HG03196 (cell line): ENCODE measurements around the gene SLC4A4.
"Not testable (repeated sequence)": the region's sequence is repeated elsewhere in the genome, so short reads cannot be mapped to it uniquely, and the experiment has no call there.

Experiments used
- ATAC-seq: cut with Tn5 transposase; IDR thresholded peaks from one replicate; pipeline ENCODE4 v1.9.1; 2021; ENCODE audit not compliant: unreplicated experiment

Gene SLC4A4

GRCh38 chr4:71406459-71406963, 67.7 kb downstream of the SLC4A4 start:
- no peak for ATAC-seq

DNA sequence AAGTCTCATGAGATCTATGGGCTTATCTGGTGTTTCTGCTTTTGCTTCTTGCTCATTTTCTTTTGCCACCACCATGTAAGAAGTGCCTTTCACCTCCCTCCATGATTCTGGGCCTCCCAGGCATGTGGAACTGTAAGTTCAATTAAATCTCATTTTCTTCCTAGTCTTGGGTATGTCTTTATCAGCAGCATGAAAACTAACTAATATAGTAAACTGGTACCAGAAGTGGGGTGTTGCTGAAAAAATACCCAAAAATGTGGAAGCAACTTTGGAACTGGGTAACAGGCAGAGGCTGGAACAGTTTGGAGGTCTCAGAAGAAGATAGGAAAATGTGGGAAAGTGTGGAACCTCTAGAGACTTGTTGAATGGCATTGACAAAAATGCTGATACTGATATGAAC, 70.1 kb downstream of the SLC4A4 start:
- not testable (repeated sequence) for ATAC-seq

DNA sequence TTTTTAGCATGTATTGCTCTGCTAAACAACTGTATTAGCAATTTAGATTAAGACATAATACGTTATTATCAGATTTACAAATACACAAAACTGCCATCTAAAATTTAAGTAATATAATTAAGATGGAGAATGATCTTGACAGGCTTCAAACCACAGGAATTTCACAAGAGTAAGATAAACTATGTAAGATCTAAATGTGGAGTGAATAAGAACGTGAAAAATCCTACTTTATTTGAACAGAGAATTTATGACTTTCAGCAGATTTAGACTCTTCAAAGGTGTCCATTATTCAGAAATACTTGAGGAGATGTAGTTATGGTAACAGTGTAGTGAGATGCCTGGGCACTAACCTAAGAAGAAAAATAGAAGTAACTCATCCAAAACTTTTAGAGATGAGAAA, 73.2 kb downstream of the SLC4A4 start:
- no peak for ATAC-seq

DNA sequence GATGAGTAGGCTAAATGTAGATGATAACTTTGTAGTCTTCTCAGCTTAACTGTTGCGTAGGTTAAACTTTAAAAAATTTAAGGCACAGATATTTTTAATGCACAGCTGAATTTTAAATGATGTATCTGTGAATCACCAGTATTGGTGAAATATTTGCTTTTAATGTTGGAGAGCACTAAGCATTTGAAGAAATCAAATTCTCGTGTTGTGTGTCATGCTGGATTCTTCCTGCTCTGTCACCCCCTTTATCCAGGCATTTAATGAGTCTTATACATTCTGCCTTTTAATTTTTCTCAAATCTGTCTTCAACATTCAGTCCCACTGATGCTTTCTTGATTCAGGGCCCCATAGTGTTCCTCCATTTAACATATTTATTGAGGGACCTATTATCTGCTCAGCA, 76.7 kb downstream of the SLC4A4 start:
- ATAC-seq: no peak

DNA sequence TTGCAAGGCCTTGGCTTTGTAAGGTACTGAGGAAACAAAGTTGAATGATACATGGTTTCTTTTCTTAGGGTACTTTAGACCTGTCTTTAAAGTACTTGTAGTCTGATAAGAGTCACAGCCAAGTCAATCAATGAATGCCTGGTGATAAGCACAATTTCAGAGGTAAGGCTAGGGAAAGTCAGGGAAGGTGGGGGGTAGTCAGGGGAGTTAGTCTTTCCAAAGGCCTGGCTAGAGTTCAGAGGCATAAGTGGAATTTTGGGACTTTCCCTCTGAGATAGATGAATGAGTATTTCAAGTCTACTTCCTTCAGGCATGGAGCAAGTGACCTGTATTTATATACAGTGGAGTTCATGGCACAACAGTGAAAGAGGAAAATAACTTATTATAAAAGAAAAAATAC, 78.3 kb downstream of the SLC4A4 start:
- no peak for ATAC-seq

DNA sequence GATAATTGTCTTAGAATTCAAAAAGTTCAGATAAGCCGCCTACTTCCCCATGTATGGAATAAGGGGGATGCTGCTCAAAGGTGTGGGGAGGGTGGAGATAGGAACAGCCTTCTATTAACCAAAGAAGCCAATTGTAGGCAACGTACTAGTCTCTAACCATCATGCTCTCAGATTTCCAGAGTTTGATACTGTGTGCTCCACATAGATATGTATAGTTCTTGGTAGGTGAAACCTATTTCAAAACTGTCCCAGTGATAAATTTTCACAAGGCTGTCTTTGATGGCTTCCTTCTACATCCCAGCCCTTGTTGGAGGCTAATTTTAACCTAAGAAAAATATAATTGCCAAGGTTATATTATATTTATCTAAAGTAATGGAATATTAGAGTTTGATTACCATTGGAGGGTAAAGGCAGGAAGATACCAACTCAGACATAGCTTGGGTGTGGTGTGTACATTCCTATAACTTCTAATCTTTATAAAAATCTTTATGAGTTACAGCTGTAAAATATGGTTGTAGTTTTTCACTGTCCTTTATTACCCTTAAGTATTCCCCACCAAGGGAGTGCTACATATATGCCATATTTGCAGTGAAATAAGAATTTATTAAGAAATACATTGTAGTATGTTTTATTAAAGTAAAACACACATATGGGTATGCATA, 87.7 kb downstream of the SLC4A4 start:
- ATAC-seq: no peak

DNA sequence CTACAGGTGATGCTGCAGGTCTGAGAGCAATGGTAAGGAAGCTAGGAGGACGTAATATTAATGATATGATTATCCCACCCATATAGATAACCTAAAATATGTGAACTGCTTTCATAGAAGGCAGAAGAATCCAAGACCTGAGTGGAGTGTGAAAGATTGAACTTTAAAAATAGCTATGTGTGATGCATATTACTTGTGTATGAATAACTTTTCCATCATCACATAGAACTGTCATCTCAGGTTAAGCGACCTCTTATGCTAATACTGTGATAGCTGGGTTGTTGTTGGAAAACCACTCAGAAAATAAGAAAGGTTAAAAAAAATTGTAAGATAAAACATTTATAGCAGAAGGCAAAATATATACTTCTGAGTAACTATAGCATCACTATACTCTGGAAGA, 90.3 kb downstream of the SLC4A4 start:
- ATAC-seq: no peak

- ATAC-seq: no peak
Observed at GRCh38 chr4:71429962-71430361, 91.1 kb downstream of the SLC4A4 start.

DNA sequence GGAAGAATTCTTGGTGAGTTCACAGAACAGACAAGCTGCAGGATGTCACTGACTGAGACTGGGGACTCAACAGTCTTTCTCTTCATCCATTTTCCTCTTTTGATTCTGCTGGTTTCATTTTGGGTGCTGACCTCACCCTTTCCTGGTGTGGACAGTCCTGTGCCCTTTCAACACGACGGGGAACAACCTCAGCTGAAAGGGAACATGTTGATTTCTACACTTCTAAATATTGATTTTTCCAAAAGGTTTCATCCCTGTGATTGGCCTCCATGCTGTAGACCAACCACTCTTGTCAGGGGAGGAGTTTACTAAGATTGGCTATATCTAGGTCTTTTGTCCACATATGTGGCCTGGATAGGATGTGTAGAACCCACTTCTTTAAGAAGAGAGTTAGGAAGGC, 91.8 kb downstream of the SLC4A4 start:
- ATAC-seq: no peak

GRCh38 chr4:71440612-71441011, 101.8 kb downstream of the SLC4A4 start:
- ATAC-seq: no peak

GRCh38 chr4:71441186-71442169, 102.7 kb downstream of the SLC4A4 start:
- no peak for ATAC-seq

- no peak for ATAC-seq
Observed at GRCh38 chr4:71442336-71442735, 103.5 kb downstream of the SLC4A4 start.

GRCh38 chr4:71444395-71444794, 105.6 kb downstream of the SLC4A4 start:
- ATAC-seq: no peak

- no peak for ATAC-seq
Observed at GRCh38 chr4:71445811-71446210, 107.0 kb downstream of the SLC4A4 start.

DNA sequence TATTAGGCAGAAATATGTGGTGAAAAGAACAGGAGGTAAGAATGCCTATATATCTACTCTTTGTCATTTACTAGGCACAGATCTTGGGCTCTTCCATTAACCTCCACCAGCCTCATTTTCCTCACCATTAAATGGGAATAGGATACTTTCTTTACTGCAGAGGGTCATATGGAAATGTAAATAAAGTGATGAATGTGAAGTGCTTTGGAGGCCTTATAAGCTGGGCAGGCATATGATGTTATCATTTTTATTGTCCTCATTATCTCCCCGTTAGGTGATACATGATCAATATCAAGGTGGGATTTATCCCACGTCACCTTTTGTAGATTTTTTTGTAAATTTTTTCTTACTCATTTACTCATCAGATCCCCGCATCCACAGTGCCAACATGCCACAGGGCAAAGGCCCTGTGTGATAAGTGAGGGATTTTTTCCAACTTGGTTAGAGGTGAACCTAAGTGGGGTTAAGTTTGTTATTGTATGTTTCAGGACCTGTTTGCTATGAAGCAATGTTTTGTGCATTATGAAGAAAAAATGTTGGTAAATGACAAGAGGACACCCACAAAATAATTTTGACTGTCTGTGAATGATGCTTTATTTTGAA, 107.8 kb downstream of the SLC4A4 start:
- ATAC-seq: no peak

DNA sequence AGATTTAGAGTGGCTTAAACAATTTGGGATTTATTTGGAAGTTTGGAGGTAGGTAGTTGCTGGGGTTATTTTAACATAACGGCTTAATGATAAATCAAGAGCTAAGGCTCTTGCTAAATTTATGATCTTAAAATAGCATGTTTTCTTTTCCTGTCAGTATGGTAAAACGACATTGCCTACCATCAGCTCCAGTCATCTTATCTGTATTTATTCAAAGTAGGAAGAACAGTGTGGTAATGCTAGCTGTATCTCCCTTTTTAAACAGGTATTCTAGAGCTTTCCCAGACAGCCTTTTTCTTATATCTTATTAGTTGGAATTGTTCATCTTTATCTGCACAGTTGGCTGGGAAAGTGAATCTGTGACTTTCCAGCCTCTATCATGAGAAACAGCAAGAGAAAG, 110.2 kb downstream of the SLC4A4 start:
- no peak for ATAC-seq

DNA sequence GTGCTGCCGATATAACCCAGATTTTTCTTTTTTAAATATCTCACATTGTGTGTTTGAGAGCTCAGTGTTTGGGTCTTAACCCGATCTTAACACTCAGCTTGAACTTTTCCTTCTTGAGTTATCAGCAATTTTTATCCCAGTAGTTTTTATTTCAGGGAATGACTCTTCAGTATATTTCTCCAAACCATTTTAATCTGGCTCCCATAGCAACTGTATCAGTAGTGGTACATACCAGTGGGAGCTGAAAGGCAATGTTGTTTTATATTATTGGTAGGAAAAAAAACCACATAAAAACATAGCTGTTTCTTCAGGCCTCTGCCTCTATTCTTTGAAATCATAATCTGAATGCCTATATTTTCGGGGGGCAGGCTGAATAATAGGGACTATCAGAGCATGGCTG, 111.1 kb downstream of the SLC4A4 start:
- ATAC-seq: no peak

GRCh38 chr4:71453531-71453930, 114.7 kb downstream of the SLC4A4 start:
- ATAC-seq: no peak

DNA sequence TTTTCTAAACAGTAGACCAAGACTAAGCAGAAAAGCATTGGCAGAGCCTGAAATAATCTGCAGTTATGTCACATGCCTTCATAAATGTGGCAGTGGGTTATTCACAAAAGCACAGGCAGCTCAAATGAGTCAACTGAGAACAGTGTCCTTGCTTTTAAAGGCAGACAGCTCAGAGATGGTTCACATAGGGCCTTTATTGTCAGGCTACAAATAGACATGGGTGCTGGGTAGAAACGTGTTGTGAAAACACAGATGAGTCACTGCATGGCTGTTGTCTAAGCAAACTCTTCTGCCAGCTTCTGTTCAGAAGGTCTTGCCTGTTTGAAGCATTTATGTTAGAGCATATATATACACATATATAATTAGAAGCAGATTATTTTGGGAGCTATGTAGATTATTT, 118.0 kb downstream of the SLC4A4 start:
- ATAC-seq: no peak

GRCh38 chr4:71460371-71460770, 121.6 kb downstream of the SLC4A4 start:
- ATAC-seq: no peak

DNA sequence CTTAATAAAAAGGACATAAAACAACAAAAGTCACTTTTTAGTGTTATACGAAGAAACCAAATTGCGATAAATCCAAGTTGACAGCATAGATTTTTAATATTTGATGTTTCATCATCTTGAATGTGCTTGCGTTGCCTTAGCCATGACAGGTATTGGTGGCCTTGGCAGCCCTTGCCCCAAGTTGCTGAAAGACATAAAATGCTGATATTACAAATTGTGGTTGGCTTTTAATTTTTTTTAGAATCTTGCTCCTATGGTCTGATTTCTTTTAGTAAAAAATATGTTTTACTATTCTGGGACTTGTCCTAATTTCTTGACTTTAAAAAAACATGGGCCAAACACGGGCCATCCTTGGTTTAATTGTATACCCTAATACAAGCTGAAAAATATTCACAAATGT, 122.6 kb downstream of the SLC4A4 start:
- no peak for ATAC-seq

DNA sequence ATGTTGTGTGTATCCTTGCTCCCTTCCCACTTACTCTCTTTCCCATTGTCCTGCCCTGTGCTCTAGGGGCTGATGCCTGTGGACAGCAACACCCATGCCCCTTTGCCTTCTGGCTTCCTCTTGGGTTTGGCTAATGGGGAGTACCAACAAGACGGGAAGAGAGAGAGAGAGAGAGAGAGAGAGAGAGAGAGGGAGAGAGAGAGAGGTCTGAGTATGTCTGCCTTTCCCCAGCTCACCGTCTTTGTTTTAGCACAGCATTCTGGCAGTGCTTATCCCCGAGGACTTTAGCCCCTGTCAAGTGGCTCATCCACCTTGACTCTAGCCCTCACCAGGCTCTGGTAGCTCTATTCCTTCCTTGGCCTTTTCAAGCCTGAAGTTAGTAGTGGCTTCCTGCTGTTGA, 128.0 kb downstream of the SLC4A4 start:
- no peak for ATAC-seq
